CD4-positive, alpha-beta T cell treated with Interleukin-12 subunit alpha and Interleukin-12 subunit beta, for 1 hour (primary cell): ENCODE measurements around the gene UBE2L5.
A peak's percentile ranks its signal among the peaks of the same experiment; 100 is the strongest.

ENCODE experiments used
- DNase-seq: peaks from one replicate; pipeline ENCODE4 v3.0.0-alpha.2; 2020

Gene UBE2L5

DNA sequence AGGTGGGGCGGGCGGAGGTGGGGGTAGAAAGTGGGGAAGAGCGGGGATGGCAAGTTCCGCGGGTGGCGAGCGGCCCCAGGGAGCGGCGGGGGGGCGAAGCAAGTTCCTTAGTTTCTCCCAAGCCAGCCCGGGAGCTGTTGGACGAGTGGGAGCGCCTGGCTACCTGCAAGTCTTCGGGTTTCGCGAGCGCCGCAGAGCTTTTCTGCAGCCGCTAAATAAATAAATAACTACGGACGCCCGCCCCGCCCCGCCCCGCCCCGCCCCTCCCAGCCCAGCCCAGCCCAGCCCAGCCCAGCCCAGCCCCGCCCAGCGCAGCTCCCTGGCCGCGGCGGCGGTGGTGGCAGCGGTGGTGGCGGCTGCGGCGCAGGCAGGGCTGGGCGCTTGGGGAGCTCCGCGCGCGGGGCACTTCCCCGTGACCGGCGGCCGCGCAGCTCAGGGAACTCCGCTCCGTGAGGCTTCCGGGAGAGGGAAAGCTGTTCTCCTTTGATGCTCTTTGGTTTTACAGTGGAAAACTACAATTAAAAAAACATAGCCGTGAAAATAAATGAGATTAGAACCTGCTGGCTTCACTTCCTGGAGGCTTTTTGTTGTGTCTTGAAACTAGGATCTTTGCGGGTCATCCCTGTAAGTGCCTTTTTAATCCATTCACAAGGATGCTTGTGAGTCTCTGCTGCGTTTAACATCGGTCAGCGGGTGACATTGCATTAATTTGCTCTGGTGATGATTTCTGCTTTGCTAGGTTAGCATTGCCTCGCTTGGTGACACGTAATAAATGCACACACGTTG is at the start of gene UBE2L5:
Gene UBE2L5 (plus strand): TSS at position 440 of the 786 bp plus-strand sequence. CDS start 5,498 bp downstream, outside the sequence.
- peak; percentile 72 for DNase-seq

DNA sequence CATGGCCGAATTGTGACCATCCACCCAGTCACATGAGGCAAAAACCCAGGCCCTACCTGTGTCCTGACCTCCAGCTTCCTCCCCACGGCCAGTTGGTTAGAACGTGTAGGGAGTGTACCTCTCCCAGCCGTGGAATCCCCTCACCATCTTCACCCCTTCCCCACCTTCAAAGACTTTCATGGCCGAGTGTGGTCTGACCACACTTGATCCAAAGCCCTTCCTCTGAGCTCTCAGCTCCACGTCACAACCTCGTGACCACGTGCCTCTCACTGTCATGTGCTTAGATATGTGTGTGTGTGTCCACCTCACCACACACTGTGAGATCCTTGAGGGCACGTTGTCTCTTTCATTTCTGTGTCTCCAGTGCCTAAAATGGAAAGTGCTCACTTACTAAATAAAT is 48.6 kb upstream of the UBE2L5 start:
- DNase-seq, result peak; percentile 60

GRCh38 chr13:30375265-30375835 is 46.9 kb upstream of the UBE2L5 start:
- DNase-seq, result no peak

- peak; percentile 74 for DNase-seq
Measured at GRCh38 chr13:30376426-30377311, 45.6 kb upstream of the UBE2L5 start.

GRCh38 chr13:30377312-30377685 is 45.0 kb upstream of the UBE2L5 start:
- no peak for DNase-seq

GRCh38 chr13:30378191-30378590 is 44.1 kb upstream of the UBE2L5 start:
- no peak for DNase-seq

GRCh38 chr13:30381049-30381448 is 41.2 kb upstream of the UBE2L5 start:
- no peak for DNase-seq

DNA sequence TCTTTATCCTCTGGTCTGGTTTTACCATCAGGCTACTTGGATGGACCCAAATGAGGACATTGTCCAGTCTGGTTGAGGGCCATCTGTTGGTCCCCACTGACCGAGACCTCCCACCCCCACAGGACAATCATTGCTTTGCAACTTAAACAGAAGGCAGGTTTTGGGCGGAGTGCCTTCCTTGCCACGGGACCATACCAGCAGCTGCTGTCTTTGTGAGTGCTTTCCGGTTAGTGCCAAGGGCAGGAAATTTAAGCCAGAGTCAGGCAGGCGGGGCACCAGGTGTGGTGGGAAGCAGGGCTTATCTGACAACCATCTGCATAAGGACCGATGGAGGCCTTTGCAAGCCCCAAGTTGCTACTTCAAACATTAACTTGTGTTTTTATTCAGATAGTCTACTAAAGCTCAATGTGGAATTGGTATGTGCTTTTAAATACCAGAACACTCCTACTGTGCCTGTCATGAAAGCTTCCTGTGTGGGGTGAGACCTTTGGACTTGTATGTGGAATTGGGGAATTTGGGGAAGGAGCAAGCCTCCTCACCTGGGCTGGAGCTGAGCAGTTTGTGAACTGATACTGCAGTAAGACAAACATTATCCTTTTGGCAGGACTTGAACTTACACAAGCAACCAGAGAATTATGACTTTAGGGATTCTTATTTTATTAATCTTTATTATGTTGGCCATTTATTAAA is 39.3 kb upstream of the UBE2L5 start:
- DNase-seq, result no peak

GRCh38 chr13:30388406-30389283 is 33.6 kb upstream of the UBE2L5 start:
- no peak for DNase-seq

GRCh38 chr13:30391956-30392680 is 30.2 kb upstream of the UBE2L5 start:
- no peak for DNase-seq

- no peak for DNase-seq
Measured at GRCh38 chr13:30392681-30393045, 29.6 kb upstream of the UBE2L5 start.

- DNase-seq, result peak; percentile 54
Measured at GRCh38 chr13:30394751-30395191, 27.5 kb upstream of the UBE2L5 start.

GRCh38 chr13:30395192-30396158 is 26.8 kb upstream of the UBE2L5 start:
- DNase-seq, result peak; percentile 78

DNA sequence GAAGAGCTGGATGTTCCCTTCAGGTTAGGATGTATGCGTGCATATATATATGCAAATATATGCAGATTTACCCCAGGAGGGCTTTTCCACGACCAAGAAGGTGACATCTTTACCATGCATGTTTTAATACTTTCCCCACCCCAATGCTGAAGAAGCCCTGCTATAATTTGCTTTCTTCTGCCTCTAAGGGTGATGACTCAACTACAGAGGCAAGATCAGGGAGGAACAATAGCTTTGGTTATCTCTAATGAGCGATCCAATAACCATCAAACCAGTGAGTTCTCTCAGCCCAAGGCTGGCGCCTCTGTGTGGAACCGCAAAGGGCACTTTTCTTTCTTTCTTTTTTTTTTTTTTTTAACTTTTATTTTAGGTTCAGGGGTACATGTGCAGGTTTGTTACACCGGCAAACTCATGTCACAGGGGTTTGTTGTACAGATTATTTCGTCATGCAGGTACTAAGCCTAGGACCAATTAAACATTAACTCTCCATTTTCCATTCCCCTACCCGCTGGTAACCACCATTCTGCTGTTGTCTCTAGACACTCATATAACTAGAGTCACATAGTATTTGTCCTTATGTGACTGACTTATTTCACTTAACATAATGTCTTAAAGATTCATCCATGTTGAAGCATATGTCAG is 25.7 kb upstream of the UBE2L5 start:
- peak; percentile 29 for DNase-seq

- DNase-seq, result no peak
Measured at GRCh38 chr13:30398601-30399072, 23.7 kb upstream of the UBE2L5 start.

- no peak for DNase-seq
Measured at GRCh38 chr13:30400376-30400775, 21.9 kb upstream of the UBE2L5 start.

GRCh38 chr13:30401347-30401746 is 20.9 kb upstream of the UBE2L5 start:
- no peak for DNase-seq

DNA sequence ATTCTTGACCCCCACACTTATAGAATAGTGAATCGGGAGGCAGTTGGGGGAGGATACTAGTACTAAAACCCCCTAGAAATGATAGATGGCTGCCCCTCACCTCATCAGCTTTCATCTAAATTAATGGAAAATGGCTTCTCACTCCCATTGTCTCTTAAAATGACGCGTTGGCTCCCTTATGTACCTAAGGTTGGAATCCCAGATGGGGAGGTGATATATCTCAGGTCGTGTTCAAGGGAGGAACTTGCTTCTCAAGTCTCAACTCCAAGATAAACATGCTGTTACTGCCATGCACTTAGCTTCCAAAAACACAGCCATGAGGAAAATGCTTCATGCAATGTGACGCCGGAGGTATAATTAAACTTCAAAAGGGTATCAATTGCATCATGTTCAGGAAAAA is 18.8 kb upstream of the UBE2L5 start:
- no peak for DNase-seq

GRCh38 chr13:30404207-30404606 is 18.1 kb upstream of the UBE2L5 start:
- no peak for DNase-seq
